ENCODE data around the gene GRPEL2.
"Not testable (repeated sequence)": the region's sequence is repeated elsewhere in the genome, so short reads cannot be mapped to it uniquely, and the experiment has no call there.

The GRPEL2 gene

DNA sequence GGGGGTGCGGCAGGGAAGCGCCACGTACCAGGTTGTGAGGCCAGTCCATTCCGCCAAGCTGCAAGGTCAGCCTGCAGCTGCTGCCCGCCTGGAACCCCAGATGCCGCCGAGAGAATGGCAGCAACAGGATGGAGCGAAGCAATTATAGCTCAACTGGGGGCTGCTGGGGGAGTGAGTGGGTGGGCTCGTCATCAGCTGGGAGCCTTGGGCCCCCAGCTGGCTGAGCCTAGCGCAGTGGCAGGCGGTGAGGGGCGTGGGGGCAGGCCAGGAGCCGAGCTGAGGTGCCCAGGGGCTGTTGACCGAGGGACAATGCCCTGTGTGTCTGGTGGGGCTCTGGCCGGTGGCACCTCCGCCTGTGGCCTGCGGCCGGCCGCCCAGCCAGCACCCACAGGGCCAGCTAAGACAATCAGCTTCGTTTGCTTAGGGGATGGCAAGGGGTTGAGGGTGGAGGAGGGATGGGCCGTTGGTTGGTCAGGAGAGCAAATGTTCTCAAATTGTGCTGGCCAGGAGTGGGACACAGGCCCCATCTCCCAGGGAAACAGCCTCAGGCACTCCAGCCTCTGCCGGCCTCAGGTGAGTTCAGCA, 34.0 kb downstream of the GRPEL2 start, which contains the start of gene IL17B:
TSS of gene IL17B (minus strand) at position 116 of the 585 bp plus-strand sequence. CDS start at position 49, 67 bp downstream.
- DNase-seq: no peak

DNA sequence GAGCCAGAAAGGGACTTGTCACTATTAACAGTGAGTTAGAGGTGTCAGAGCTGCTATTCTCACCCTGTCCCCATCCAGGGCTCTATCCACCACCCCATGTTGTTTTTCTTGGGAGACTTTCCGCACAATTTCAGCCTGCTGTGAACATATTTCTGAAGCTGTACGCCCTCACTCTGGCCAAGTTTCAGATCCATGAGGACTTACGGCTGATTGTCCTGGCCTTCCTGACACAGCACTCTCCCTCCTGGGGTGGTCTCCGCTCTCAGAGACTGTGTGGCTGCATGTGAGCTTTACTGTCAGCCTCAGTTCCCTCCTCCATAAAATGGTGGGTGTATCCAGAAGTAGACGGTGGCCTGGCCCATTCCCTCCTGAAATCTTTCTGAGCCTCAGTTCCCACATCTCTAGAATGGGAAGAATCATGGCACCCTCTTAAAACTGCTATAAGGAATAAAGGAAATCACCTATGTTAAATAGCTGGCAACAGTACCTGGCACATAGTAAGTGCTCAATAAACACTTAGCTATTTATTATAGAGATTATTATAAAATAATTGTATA, 34.6 kb downstream of the GRPEL2 start:
- DNase-seq: no peak

- DNase-seq: peak; percentile 27
Observed at GRCh38 chr5:149380466-149381121, 35.3 kb downstream of the GRPEL2 start.

GRCh38 chr5:149381261-149381985, 36.1 kb downstream of the GRPEL2 start:
- no peak for DNase-seq

DNA sequence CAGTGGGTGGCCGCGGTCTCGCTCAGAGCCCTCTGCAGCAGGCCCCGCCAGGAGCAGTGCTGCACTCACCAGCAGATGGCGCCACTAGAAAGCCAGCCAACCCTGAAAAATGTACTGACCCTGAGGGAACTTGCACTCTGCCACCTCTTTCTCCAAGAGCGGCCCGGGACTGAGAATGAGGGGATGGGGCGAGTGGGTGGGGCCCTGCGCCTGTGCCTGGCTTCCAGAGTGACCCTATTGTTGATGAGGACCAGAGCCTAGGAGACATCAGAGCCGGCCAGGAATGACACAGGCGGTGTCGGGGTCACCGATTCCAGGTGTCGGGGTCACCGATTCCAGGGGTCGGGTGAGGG, 36.7 kb downstream of the GRPEL2 start:
- DNase-seq: peak; percentile 78

GRCh38 chr5:149382517-149383220, 37.4 kb downstream of the GRPEL2 start:
- no peak for DNase-seq

DNA sequence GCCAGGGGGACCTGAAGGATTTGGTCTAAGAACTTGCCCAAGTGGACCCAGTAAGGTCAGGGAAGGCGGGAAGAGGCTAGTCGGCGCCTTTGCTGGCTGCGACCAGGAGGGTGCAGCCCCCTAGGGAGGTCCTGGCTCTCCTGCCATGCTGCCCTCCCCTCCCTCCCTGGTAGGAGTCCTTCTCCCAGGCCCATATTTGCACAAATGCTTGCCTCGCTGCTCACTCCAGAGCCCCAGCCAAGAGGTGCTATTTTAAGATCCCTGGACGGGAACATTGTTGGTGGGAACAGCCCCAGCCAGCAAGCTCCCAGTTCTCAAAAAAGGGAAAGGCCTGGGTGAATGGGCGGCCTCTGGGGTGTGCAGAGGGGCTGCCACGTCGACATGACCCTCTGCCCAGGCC, 38.1 kb downstream of the GRPEL2 start:
- no peak for DNase-seq

DNA sequence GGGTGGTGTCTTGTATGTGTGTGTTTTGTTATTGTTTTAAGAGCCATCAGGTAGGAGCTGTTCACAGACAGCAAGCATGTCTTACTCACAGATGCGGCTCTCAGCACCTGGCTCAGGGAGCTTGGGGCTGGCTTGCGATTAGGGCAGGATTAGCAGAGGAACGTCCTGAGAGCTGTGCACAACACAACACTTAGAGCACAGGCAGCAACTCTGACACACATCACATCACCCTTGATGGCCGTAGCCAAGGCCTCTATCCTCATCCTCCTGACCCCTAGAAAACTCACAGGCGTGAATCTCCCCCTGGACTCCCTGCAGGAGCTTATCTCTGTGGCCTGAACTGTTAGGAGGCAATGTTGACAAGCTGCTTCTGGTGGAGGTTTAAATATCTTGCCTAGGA, 40.9 kb downstream of the GRPEL2 start:
- DNase-seq: no peak

- DNase-seq: no peak
Observed at GRCh38 chr5:149387081-149387631, 41.9 kb downstream of the GRPEL2 start.

DNA sequence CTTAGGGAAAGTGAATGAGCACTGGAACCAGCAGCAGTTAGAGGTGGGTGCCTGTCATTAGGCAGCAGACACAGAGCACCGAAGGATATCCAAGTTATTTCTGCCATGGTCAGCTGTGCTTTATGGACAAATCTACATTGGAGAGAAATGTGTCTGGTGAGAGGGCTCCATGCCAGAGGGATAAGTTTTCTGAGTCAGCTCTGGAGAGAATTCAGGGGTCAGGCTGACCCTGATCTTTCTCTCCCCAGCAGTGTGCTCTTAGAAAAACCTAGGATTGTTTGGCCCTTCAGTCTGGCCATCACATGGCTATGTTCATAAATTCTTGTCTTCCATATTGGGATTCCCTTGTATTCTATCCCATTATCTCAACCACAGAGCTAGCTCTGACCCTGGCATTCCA, 42.7 kb downstream of the GRPEL2 start:
- no peak for DNase-seq

- no peak for DNase-seq
Observed at GRCh38 chr5:149388498-149389190, 43.3 kb downstream of the GRPEL2 start.

- DNase-seq: no peak
Observed at GRCh38 chr5:149389552-149390495, 44.5 kb downstream of the GRPEL2 start.

GRCh38 chr5:149391076-149391475, 45.8 kb downstream of the GRPEL2 start:
- DNase-seq: not testable (repeated sequence)

DNA sequence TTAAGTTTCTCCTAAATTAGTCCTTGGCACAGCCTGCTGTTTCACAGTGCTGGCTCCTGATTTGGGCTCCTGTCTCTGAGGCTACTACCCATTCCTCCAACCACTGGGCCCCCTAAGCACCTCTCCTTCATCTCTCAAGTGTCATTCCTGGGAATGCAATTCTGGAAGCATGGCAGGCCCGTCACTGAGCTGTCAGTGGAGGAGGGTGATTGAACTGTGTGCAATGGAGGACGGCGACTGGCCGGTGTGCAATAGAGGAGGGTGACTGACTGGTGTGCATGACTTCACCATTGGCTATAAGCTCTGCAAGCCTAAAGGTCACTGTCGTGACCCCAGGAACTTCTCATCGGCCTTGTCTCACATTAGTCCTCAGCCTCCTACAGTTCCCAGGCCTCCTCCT, 46.2 kb downstream of the GRPEL2 start:
- no peak for DNase-seq

DNA sequence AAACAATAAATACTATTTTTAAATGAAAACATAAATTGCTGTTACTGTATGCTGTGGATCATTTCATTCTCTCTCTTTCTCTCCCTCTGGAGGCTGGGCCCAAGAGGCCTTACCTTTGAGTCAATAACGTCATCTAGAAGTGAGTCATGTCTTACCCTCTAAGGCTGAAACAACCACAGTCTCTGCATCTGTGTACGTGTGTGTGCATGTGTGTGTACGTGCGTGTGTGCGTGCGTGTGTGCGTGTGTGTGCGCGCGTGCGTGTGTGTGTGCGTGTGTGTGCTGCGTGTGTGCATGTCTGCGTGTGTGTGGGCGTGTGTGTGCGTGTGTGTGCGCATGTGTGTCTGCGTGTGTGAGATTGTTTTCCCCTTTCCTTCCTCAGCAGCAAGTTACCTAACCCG, 47.4 kb downstream of the GRPEL2 start:
- DNase-seq: peak; percentile 28

DNA sequence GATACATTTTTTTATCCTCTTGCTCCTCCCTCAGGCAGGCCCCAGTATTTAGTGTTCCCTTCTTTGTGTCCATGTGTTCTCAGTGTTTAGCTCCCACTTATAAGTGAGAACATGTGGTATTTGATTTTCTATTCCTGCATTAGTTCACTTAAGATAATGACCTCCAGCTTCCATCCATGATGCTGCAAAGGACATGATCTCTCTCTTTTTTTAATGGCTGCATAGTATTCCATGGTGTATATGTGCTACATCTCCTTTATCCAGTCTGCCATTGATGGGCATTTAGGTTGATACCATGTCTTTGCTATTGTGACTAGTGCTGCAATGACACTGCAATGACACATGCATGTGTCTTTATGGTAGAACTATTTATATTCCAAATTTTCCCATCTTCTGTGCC, 49.7 kb downstream of the GRPEL2 start:
- not testable (repeated sequence) for DNase-seq

GRCh38 chr5:149397530-149397929, 52.2 kb downstream of the GRPEL2 start:
- DNase-seq: no peak

GRCh38 chr5:149398747-149399266, 53.5 kb downstream of the GRPEL2 start:
- DNase-seq: not testable (repeated sequence)

DNA sequence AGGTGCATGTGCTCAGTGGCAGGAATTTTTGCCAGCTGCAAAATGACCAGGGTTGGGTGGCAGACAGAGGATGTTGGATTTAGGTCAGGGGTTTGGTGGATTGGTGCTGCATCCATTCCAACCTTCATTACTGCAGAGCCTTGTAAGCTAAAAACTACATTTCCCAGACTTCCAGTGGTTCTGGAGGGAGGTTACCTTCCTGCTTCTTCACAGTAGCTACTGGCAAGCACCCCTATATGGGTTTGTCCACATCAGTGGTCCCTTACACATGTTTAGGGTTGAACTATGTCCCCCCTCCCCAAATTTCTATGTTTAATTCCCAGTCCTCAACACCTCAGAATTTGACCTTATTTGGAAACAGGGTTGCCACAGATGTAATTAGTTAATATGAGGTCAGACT, 54.5 kb downstream of the GRPEL2 start:
- no peak for DNase-seq

GRCh38 chr5:149400304-149400703, 55.0 kb downstream of the GRPEL2 start:
- DNase-seq: no peak

DNA sequence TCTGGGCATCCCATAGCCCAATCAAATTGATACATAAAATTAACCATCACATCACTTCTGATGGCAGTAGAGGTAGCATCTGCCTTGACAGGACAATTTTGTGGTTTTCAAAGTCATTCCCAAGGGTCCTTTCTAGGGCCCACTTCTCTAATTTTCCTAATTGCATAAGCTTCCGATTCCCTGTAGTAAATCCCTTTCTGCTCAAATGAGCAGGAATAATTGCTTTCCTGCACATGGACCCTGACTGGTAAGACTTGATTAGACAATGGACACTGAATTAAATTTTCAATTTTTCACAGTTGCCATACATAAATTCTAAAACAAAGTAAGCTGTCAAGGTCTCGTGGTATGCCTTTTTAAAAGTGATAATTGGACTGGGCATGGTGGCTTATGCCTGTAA, 55.8 kb downstream of the GRPEL2 start:
- DNase-seq: no peak

Measured in DMS53 (cell line).